SHP77 treated with DMSO at 0.1 percent for 48 hours (cell line): ENCODE data around the gene CYTH3.

Experiments
- DNase-seq: peaks from one replicate; lab custom pipeline; 2025; lab: John Stamatoyannopoulos, UW

The CYTH3 gene

DNA sequence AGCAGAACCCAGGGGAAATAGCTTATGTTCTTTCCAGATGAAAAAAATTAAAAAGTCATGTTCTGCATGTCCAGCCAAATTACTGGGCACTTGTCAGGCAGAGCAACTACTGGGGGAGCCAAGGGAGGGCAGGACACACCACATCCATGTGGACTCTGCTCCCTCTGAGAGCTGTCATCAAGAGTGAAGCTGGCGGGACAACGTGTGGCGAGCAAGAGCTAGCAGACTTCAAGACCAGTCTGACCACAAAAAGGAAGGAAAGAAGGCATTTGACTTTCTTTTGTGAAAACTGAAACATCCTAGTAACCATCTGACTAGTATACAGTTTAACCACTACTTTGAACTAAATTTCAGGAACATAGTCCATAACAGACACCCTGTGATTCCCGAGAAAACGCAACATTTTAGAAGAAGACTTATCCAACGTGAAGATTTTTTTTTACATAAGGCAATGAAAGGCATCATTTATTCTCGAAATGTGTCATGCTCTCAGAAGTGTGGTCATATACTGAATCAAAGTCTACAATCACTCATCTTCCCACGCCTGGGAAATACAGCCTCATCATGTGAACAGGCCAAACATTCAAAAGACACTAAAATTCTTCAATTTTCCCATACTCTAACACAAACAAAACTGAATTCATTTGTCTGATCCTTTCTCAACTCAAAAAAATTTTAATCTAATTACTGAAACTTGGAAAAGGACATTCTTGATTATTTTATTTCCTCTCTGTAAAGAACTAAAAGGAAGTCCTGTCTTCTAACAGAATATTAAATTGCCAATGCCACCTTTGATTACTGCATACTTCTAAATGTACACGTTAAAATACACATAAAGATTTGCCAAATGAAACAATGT lies 15.5 kb downstream of the CYTH3 start:
- DNase-seq = no peak

DNA sequence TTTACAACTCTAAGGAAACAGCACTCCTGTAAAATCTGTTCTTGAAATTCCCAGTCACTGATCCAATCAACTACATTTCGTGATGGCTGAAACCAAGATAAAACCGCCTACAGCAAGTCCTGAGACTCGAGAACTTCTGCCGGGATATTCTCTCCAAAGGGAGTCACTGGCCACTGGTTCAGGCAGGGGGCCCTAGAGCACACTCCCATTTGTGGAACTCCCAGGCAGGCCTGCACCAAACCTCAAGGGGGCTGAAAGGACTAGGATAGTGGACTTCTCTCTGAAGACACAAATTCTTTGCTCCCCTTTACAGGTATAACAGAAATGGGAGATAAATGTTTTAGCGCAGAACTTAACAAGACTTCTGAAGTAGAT lies 16.3 kb downstream of the CYTH3 start:
- DNase-seq = no peak

DNA sequence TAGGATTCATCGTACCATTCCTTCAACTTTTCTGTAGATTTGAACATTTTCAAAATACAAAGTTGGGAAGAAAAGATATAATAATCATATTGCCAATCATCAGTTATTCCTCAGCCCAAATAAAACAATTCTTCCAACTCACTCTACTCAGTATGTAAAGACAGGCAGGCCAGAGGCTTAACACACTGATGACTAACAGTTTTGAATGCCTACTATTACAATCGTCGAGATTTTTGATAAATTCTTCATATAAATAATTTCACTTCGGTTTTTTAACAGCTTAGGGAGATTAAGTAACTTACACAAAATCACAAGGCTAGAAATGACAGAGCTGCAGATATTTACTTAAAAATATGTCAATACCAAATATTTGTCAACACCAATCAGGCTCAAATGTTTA lies 17.6 kb downstream of the CYTH3 start:
- no peak for DNase-seq

DNA sequence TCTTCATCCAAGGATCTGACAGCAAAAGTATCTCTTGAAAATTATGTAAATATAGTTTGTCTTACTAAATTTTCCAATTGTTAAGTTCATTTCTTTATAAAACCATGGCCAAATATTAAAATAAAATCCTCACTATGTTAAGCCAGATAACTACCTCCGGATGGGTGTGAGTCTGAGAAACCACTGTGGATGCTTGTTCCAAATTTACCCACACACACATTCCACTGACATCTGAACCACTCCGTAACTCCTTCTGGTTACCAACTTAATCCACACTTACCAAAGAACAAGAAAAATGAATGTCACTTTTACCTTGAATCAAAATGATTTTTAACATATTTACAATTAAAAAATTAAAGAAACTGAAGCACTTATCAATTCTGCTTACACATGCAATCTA lies 19.7 kb downstream of the CYTH3 start:
- DNase-seq = no peak

DNA sequence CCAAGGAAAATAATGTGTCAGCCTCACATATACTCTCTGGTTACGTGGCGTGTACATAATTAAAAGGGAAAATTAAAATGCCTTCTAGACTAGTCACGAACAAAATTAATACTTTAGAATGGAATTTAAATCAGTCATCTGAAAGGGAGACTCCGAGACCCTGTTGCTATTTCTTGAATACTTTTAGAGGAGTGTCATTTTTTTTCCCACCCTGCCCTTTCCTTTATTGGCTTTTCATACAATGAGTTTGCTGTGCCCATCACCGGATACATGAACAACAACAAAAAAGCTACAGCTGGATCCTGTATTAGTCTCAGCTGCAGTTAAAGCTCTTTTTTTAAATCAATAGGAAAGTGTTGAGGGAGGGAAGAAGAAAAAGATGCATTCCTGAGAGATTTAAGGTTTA lies 20.1 kb downstream of the CYTH3 start:
- no peak for DNase-seq

DNA sequence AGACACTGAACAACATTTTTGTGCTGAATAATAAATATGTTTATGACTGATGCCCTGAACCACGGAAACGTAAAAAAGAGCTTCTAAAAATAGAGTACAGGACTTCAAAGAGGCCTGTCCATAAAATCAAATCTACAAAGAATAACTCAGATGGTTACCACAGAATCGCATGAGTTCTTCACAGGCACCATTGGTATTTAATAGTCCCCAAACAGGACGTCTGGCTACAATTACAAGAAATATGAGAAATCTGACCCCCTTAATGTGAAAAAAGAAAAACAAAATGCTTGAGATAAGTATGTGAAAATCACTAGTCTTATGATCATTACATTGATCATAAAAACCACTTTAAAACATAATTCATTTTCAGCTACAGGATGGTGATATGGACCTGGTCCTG lies 20.8 kb downstream of the CYTH3 start:
- DNase-seq = no peak

DNA sequence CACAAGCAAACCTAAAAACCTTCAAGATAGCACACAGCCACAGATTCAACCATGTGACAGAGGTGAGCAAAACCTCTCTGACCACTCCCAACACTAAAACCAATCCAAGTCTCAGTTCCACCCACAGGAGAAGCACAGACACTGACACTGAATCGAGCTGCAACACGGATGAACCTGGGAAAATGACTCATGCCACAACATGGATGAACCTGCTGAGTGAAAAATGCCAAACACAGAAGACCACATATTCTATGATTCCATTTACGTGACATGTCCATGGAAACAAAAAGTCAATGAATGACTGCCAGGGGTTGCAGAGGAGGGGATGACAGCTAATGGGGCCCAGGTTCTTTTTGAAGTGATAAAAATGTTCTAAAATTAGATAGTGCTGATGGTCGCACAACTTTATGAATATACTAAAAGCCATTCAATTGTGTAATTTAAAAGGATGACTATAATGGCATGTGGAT lies 22.0 kb downstream of the CYTH3 start:
- DNase-seq = no peak

DNA sequence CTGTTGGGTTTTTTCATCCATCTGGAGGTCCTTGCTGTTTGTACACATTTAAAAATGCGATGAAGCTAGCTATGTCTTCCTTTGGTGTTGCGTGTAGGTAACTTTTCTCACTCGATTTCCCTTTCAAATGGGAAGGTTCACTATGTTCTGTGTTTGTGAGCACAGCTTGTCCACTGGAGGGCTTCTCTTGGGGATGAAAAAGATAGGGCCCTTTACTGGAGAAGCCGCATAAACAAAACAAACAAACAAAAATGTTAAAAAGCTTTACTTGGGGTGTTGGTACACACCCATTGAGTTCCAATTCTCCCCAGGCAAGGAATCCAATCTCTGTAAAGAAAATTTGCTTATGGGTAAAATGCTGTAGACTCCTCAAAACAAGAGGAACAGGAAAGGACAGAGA lies 23.4 kb downstream of the CYTH3 start:
- no peak for DNase-seq

DNA sequence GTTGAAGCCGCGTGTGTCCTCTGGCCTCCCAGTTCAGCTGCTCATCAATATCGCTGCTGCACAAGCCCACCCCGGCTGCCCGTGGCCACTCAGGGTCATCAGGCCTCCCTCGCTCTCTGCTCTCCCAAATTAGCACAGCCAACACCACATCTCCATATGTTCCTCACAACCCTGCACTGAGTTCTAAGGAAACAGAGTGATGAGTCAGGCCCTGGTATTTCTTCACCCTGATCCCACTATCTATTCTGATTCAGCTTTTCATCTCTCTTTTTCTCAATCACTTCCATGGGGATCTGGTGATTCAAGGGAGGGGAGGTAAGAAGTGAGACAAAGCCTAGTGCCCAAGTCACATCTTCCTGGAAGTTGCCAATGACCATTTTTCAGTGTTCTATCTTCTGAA lies 23.8 kb downstream of the CYTH3 start:
- no peak for DNase-seq

DNA sequence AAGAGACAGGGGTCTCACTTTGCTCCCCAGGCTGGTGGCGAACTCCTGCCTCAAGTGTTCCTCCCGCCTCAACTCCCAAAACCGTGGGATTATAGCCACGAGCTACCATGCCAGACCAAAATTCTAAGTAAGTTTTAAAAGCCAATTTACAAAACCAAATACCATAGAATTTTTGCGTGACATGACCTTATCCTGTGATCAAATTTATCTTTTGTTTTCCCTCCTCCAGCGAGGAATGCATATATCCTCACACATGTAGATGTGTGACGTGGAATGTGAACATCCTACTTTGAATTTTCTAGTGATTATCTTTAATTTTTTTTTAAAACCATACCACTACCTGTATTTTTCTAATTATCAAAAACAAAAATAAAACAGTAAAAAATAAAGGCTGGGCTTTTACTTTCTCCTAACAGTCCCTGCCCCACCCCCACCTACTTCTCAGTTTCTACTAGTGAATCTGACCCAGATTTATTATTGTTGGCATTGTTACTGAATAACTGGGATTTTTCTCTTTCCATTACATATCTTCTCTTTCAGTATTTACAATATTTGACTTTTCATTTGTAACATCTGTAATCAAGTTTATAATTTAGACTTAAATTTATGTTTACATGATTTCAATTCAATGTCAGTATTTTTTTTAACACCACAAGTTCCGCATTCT lies 26.0 kb downstream of the CYTH3 start:
- no peak for DNase-seq

DNA sequence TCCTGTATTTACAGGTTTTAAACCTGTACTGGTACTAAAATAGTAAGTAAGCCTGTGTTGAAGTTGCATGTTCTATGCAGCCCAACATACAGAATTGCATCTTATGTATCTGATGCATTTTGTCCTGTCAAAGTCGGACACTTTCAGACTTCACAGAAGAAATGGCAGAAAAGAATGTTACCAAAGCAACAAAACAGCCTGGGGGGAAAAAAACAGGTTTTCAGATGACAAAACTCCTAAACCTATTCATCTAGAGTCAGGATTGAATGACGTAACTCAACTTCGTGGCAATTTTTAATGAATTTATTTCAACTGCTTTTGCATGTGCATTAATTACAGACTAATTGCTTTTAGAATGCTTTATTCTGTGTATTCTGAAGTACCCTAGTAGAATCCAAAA lies 28.4 kb downstream of the CYTH3 start:
- no peak for DNase-seq

DNA sequence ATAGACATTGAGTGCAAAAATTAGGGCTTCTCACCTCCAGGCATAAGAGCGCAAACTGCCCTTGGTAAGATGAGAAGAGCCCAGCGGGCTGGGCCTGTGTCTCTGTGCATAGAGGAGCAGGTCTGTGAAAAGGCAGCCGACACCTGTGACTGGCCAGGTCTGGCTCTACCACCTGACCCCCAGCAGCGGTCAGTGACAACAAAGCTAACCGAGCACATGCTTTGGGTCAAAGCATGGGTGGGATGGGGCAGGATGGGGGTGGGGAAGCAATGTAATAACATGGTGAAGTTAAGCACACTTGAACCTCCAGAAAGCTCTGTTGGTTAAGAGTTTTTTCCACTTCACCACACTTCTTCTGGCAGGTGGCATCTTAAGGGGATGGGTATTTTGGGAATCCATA lies 29.3 kb downstream of the CYTH3 start:
- DNase-seq = no peak

DNA sequence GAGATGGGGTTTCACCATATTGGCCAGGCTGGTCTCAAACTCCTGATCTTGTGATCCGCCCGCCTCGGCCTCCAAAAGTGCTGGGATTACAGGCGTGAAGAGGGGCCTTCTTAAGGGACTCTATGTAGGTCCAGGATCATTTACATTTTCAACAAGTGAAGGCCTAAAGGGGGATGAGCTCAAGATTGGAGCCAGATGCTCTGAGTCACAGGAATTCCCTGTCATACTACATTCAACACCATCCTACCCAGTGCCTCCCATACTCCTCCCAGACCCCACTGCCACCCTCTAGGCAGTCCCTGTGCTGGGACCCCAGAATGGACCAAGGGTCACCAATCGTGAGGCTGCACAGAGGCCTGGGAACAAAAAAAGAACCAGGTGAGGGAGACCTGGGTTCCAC lies 29.9 kb downstream of the CYTH3 start:
- no peak for DNase-seq

DNA sequence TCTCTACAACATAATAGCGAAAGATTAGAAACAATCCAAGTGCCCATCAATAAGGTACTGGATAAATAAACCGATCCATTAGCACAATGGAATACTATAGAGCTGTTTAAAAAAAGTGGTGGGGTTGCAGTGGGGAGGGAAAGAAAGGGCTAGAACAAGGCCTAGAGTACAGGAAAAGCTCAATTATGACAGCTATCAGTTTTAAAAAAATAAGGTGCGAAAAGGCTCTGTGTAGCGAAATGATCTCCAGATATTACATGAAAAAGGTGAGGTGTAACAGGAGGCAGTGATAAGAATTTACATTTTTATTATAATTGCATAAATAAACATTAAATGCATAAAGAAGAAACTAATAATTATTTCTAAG lies 30.8 kb downstream of the CYTH3 start:
- DNase-seq = no peak

DNA sequence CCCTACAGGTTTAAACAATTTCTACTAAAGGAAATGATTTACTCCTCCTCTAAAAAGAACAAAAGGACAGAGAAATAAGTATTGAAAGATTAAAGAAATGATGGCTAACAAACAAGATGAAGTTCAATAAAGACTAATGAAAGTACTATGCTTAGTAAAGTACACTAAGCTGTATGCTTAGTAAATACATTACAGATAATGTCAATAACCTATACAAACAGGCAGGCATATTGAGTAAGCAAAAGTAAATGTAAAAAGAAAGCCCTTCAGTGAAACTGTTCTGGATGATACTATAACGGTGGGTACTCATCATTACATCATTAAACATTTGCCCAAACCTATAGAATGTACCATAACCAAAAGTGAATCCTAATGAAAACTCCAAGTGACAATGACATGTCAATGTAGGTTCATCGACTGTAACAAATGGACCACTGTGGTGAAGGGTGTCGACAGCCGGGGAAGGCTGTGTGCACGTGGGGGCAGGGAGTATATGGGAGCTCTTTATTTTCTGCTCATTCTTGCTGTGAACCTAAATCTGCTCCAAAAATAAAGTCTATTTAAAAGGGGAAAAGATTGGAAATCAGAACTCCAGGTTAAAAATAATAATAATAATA lies 34.0 kb downstream of the CYTH3 start:
- DNase-seq = no peak

DNA sequence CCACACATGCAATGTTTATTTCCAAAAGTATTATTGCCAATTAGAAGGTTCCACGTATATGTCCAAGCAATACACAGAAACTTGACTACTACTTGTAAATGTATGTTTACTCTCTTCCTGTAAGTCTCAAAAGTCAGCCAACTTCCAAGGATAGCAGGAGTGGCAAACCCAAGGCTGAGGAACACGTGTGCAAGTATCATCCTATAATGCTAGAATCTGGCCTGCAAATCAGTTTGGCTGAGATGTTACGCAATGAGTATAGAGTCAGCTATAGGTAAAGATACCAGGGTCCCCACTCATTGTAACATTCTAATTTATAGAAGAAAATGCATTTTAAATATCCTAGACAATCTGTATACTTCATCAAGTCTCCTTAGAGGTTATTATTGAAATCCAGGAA lies 34.7 kb downstream of the CYTH3 start:
- no peak for DNase-seq

DNA sequence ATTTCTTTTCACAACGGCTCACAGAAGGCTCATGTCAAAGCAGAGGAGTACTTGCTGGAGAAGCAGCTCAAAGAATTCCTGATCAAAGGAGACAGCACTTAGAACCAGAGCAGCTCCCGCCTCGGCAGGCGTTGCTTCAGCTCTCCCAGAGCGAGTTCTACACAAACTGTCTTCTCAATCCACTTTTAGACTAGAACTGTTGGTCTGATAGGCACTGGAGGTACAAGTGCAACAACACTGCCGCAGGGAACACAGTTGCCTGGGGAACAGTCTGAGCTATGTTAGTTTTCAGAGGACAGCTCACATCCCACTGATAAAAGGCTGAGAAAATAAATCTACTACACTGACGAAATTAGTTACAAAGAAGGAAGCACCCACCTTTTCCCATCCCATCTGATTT lies 35.4 kb downstream of the CYTH3 start:
- no peak for DNase-seq

DNA sequence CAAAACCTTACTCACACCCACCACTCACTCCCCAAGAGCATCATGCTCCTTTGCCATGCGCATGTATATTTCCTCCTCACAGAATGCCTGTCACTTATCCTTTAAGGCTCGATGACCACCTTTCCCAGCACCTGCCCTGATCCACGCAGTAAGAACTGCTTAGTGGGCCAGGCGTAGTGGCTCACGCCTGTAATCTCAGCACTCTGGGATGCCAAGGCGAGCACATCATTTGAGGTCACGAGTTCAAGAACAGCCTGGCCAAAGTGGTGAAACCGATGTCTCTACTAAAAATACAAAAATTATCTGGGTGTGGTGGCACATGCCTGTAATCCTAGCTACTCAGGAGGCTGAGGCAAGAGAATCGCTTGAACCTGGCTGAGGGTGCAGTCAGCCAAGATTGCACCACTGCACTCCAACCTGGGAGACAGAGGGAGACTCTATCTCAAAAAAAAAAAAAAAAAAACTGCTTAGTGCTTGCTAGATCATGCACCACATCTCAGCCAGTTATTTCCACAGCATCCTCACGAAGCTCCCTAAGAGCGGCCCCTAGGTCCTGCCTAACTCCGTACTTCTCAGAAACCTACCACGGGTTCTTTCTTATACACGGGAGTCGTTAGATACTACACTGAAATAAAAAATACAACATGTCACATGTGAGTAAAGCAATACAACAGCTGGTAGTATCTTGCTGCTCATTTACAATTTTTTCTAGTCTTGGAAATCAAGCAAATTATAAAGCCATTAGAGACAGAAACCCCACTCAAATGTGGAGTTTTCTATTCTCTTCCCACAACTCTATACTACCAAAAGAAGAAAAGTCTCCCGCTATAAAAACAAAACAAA lies 37.2 kb downstream of the CYTH3 start:
- DNase-seq = no peak

DNA sequence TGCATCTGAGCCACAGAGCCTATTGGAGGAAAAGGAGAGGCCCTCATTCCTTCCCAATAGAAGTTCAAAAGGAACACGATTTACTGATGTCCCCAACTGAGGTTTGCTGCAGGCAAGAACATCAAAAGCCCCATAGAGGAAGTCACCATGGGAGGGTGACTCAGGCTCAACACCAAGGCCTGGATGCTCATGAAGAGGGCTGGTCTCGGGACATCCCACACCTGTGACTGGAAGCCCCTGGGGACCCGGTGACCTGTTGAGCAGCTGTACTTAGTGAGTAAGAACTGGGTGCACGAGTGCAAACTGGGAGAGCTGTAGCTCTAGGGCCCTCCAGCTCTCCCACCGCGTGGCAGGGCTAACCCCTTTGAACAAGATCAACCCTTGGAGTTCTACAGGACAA lies 38.0 kb downstream of the CYTH3 start:
- no peak for DNase-seq

DNA sequence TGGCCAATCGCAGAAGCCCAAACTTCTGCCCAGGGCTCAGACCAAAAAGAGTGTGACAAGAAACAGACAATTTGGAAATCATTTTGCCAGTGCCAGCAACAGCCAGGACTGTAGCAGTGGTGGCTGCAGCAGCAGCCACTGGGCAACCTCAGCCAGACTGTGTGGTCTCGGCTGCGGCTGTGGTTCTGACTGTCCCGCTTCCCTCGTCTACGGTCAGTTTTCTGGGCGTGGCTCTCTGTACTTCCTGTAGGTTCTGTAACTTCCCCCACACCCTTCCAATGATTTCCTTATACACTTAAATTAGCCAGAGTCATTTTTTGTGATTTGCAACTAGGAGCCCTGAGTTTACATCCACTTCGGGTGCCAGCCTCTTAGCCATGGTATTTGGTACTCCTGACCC lies 39.9 kb downstream of the CYTH3 start:
- DNase-seq = no peak

DNA sequence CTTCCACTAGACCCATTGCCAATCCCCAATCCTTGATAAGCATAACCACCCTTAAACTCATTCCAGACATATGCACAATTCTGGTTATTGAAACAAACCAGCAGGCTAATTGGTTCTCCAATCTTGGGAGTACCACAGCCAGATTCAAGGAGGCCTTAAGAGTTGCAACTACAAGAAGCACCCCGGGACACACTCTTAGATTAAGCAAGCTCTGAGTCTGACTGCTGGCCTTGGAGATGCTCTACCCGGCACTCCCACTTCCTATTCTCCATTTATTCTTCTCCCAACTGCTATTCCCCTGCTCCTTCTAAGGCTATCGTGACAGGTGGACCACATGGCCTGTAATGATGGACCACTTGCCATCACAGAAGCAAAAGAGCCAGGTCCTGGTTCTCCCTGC lies 40.3 kb downstream of the CYTH3 start:
- DNase-seq = no peak

DNA sequence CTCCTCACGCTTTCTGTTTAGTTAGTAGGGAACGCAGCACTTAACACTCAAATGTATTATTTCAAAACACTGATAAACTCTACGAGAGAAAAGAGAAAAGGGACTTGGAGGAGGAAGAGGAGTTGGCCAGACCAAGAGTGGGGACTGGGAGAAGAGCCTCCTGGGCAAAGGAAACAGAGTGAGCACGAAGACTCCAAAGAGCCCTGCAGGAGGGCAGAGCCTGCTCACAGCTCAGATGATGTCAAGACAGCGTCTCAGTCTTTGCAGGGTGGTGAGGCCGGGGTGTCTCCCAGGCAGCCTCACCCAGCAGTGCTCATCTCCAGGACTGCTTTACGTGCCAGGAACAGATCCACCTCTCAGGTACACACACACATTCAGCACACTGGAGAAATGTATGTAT lies 41.2 kb downstream of the CYTH3 start:
- DNase-seq = no peak
